ENCODE measurements around the gene CGNL1.
A peak's percentile ranks its signal among the peaks of the same experiment; 100 is the strongest.

The CGNL1 gene

GRCh38 chr15:57527382-57528091 lies 151.2 kb downstream of the CGNL1 start:
- DNase-seq: peak; percentile 66

GRCh38 chr15:57528940-57529565 lies 152.7 kb downstream of the CGNL1 start:
- DNase-seq: no peak

GRCh38 chr15:57529748-57530147 lies 153.4 kb downstream of the CGNL1 start:
- DNase-seq: no peak

- peak; percentile 9 for DNase-seq
Measured at GRCh38 chr15:57532731-57533447, 156.6 kb downstream of the CGNL1 start.

- no peak for DNase-seq
Measured at GRCh38 chr15:57533448-57533799, 157.1 kb downstream of the CGNL1 start.

GRCh38 chr15:57534281-57534680 lies 158.0 kb downstream of the CGNL1 start:
- DNase-seq: no peak

GRCh38 chr15:57537072-57537471 lies 160.8 kb downstream of the CGNL1 start:
- DNase-seq: peak; percentile 75

GRCh38 chr15:57537488-57538264 lies 161.4 kb downstream of the CGNL1 start:
- no peak for DNase-seq

- no peak for DNase-seq
Measured at GRCh38 chr15:57538265-57538529, 161.9 kb downstream of the CGNL1 start.

- no peak for DNase-seq
Measured at GRCh38 chr15:57538821-57539220, 162.5 kb downstream of the CGNL1 start.

- no peak for DNase-seq
Measured at GRCh38 chr15:57540211-57540610, 163.9 kb downstream of the CGNL1 start.

- no peak for DNase-seq
Measured at GRCh38 chr15:57540736-57541135, 164.4 kb downstream of the CGNL1 start.

- no peak for DNase-seq
Measured at GRCh38 chr15:57541271-57541670, 165.0 kb downstream of the CGNL1 start.

GRCh38 chr15:57541805-57542504 lies 165.7 kb downstream of the CGNL1 start:
- DNase-seq: peak; percentile 36

- DNase-seq: no peak
Measured at GRCh38 chr15:57542505-57542817, 166.2 kb downstream of the CGNL1 start.

GRCh38 chr15:57544848-57545480 lies 168.7 kb downstream of the CGNL1 start:
- no peak for DNase-seq

GRCh38 chr15:57545995-57546394 lies 169.7 kb downstream of the CGNL1 start:
- peak; percentile 40 for DNase-seq

- no peak for DNase-seq
Measured at GRCh38 chr15:57547243-57547755, 171.0 kb downstream of the CGNL1 start.

GRCh38 chr15:57548351-57548750 lies 172.0 kb downstream of the CGNL1 start:
- DNase-seq: no peak

GRCh38 chr15:57548835-57549234 lies 172.5 kb downstream of the CGNL1 start:
- DNase-seq: no peak

- no peak for DNase-seq
Measured at GRCh38 chr15:57549935-57550334, 173.6 kb downstream of the CGNL1 start.

GRCh38 chr15:57550640-57551039 lies 174.3 kb downstream of the CGNL1 start:
- DNase-seq: no peak
